ENCODE data around the gene SLC6A16. TPM values are rescaled to one million over a fixed set of nuclear protein-coding genes. Genes with fewer than 3 reads are reported as not detected.

Gene SLC6A16
- total RNA-seq, 1 donor from 2014 or later, result 5.3 TPM

- H3K27ac Mint-ChIP-seq (ENCODE audit: unreplicated experiment), result no peak overlapping the region
- no peaks in the 10 kb centered on the region for H3K9me3 Mint-ChIP-seq (ENCODE audit: unreplicated experiment)
- H3K4me3 Mint-ChIP-seq (ENCODE audit: unreplicated experiment), result no peak overlapping the region
Measured at GRCh38 chr19:49339301-49340068, 14.5 kb upstream of the SLC6A16 start.

GRCh38 chr19:49338691-49339300 is 13.8 kb upstream of the SLC6A16 start:
- Mint-ChIP-seq H3K27me3 (ENCODE audit: unreplicated experiment) (no peaks in the 10 kb centered on the region), H3K4me1 (ENCODE audit: unreplicated experiment) (peaks cover 5% of the 10 kb centered on the region), H3K9me3 (ENCODE audit: unreplicated experiment) (no peaks in the 10 kb centered on the region), H3K4me3 (ENCODE audit: unreplicated experiment) (no peak overlapping the region), H3K36me3 (ENCODE audit: unreplicated experiment) (peaks cover 32% of the 10 kb centered on the region), H3K27ac (ENCODE audit: unreplicated experiment) (no peak overlapping the region)
- TF ChIP-seq CTCF (IDR thresholded peaks at IDR 0.05), result no peak
- no peak for DNase-seq (ENCODE audit: extremely low spot score, unreplicated experiment)

More at GRCh38 chr19:49339301-49340068, 14.5 kb upstream of the SLC6A16 start:
- DNase-seq (ENCODE audit: extremely low spot score, unreplicated experiment), result no peak
- peaks cover 3% of the 10 kb centered on the region for H3K4me1 Mint-ChIP-seq (ENCODE audit: unreplicated experiment)
- no peaks in the 10 kb centered on the region for H3K27me3 Mint-ChIP-seq (ENCODE audit: unreplicated experiment)
- TF ChIP-seq CTCF (IDR thresholded peaks at IDR 0.05), result no peak
- H3K36me3 Mint-ChIP-seq (ENCODE audit: unreplicated experiment), result peaks cover 33% of the 10 kb centered on the region

GRCh38 chr19:49338023-49338677 is 13.2 kb upstream of the SLC6A16 start:
- Mint-ChIP-seq H3K36me3 (ENCODE audit: unreplicated experiment) (peaks cover 28% of the 10 kb centered on the region), H3K9me3 (ENCODE audit: unreplicated experiment) (no peaks in the 10 kb centered on the region), H3K27me3 (ENCODE audit: unreplicated experiment) (no peaks in the 10 kb centered on the region), H3K4me3 (ENCODE audit: unreplicated experiment) (no peak overlapping the region), H3K4me1 (ENCODE audit: unreplicated experiment) (peaks cover 8% of the 10 kb centered on the region), H3K27ac (ENCODE audit: unreplicated experiment) (no peak overlapping the region)
- TF ChIP-seq CTCF (IDR thresholded peaks at IDR 0.05), result no peak
- DNase-seq (ENCODE audit: extremely low spot score, unreplicated experiment), result no peak

- DNase-seq (ENCODE audit: extremely low spot score, unreplicated experiment), result no peak
- H3K9me3 Mint-ChIP-seq (ENCODE audit: unreplicated experiment), result no peaks in the 10 kb centered on the region
- peaks cover 21% of the 10 kb centered on the region for H3K36me3 Mint-ChIP-seq (ENCODE audit: unreplicated experiment)
- no peaks in the 10 kb centered on the region for H3K27me3 Mint-ChIP-seq (ENCODE audit: unreplicated experiment)
- no peak for TF ChIP-seq CTCF (IDR thresholded peaks at IDR 0.05)
- H3K4me1 Mint-ChIP-seq (ENCODE audit: unreplicated experiment), result peaks cover 8% of the 10 kb centered on the region
- H3K4me3 Mint-ChIP-seq (ENCODE audit: unreplicated experiment), result no peak overlapping the region
- no peak overlapping the region for H3K27ac Mint-ChIP-seq (ENCODE audit: unreplicated experiment)
Measured at GRCh38 chr19:49337267-49338022, 12.5 kb upstream of the SLC6A16 start.
